ENCODE data around the gene TMEM92. TPM values are rescaled to one million over a fixed set of nuclear protein-coding genes. Genes with fewer than 3 reads are reported as not detected.
A peak's percentile ranks its signal among the peaks of the same experiment; 100 is the strongest.

TMEM92 gene
- total and polyA plus RNA-seq, 2 of the 13 experiments (the other 11 are each of a cell fraction or from before 2014, with no cell fraction given), result 0.07 TPM; not detected in 1

- TF ChIP-seq ZNF674 (CRISPR knock-in tag; IDR thresholded peaks at IDR 0.05; ENCODE audit: low read depth) (no peak), THAP7 (CRISPR knock-in tag; IDR thresholded peaks at IDR 0.05) (no peak), DNMT3B (CRISPR knock-in tag; conservative IDR thresholded peaks at IDR 0.05) (no peak), SP4 (CRISPR knock-in tag; IDR thresholded peaks at IDR 0.05) (no peak), ZNF503 (CRISPR knock-in tag; IDR thresholded peaks at IDR 0.05) (no peak), AKNA (CRISPR knock-in tag; IDR thresholded peaks at IDR 0.05; ENCODE audit: borderline replicate concordance) (no peak), TP53 (CRISPR knock-in tag; conservative IDR thresholded peaks at IDR 0.05) (no peak), ELK4 (CRISPR knock-in tag; IDR thresholded peaks at IDR 0.05; ENCODE audit: borderline replicate concordance) (no peak), ZNF816 (CRISPR knock-in tag; IDR thresholded peaks at IDR 0.05; ENCODE audit: borderline replicate concordance) (0 out of 2 replicates have a peak, but pooled peaks have one; percentile 23), MXI1 (IDR thresholded peaks at IDR 0.05; ENCODE audit: borderline replicate concordance, low read depth, low read length) (no peak), ZNF382 (CRISPR knock-in tag; IDR thresholded peaks at IDR 0.05; ENCODE audit: borderline replicate concordance) (no peak), ATF2 (CRISPR knock-in tag; IDR thresholded peaks at IDR 0.05) (no peak), RCOR2 (CRISPR knock-in tag; IDR thresholded peaks at IDR 0.05) (no peak), ELF1 (CRISPR knock-in tag; IDR thresholded peaks at IDR 0.05) (no peak), CENPT (CRISPR knock-in tag; IDR thresholded peaks at IDR 0.05; ENCODE audit: low read depth) (no peak), NFKB2 (CRISPR knock-in tag; IDR thresholded peaks at IDR 0.05; ENCODE audit: borderline replicate concordance) (peak; percentile 45; the same call in 1 of the 2 replicates), DPF2 (CRISPR knock-in tag; IDR thresholded peaks at IDR 0.05; ENCODE audit: borderline replicate concordance, low read depth) (no peak), PRPF4 (IDR thresholded peaks at IDR 0.05; ENCODE audit: low read depth, low read length, poor library complexity, severe bottlenecking) (no peak), KLF11 (CRISPR knock-in tag; IDR thresholded peaks at IDR 0.05) (no peak), ZNF12 (CRISPR knock-in tag; IDR thresholded peaks at IDR 0.05) (no peak), ZNF3 (CRISPR knock-in tag; IDR thresholded peaks at IDR 0.05) (0 out of 2 replicates have a peak, but pooled peaks have one; percentile 28)
These were observed 23.2 kb downstream of the TMEM92 start (continued) for GRCh38 chr17:50297407-50297865.
